KBM-7 (cell line): ENCODE data around the gene CFDP1.

ENCODE experiments used
- DNase-seq: peaks from one replicate; pipeline ENCODE4 v3.0.0-alpha.2; 2015
- in situ Hi-C: fragments of 300-500 bp; cut with MboI; formaldehyde crosslinking; loops from 2 replicates; pipeline ENCODE4 v1.14.3; 2020; ENCODE audit warnings: low sequenced_read_pairs, low pct_unique_long_range_greater_than_20kb, mixed read lengths

CFDP1 gene

DNA sequence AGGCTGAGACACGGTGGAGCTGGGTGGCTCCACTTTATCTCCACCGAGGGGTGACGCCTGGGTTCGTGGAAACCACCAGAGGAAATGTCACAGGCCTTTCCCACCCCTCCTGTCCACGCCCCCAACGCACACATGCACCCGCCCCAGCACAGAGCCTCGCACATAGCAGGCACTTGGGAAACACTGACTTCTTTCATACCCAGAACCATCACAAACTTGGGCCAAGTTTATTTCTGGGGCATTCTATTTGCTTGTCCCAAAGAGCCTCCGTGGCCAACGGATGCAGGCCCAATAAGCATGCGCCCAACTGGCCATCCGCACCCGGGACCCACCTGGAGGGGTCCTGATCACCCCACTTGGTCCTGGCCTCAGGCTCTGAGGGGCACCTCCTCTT lies 185.2 kb downstream of the CFDP1 start:
- in situ Hi-C loops, result no loop called here
- no peak for DNase-seq

DNA sequence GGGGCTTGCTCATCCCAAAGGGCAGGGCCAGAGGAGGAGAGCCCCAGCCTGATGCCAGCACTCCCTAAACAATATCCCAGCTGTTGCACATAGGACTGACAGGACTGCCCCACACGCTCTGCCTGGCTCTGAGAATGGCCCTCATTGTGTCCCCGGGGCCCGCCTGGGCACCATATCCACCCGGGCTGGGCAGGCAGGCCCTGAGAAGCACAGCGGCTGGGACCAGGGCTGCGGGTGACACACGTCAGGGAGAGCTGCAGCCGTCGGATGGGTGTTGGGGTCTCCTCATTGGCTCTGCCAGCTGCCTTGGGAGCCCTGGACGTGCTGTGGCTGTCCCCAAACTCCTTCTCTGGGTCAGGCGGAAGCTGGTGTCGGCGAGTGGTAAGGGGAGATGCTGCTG lies 186.1 kb downstream of the CFDP1 start:
- DNase-seq, result no peak
- in situ Hi-C loops, result no loop called here

DNA sequence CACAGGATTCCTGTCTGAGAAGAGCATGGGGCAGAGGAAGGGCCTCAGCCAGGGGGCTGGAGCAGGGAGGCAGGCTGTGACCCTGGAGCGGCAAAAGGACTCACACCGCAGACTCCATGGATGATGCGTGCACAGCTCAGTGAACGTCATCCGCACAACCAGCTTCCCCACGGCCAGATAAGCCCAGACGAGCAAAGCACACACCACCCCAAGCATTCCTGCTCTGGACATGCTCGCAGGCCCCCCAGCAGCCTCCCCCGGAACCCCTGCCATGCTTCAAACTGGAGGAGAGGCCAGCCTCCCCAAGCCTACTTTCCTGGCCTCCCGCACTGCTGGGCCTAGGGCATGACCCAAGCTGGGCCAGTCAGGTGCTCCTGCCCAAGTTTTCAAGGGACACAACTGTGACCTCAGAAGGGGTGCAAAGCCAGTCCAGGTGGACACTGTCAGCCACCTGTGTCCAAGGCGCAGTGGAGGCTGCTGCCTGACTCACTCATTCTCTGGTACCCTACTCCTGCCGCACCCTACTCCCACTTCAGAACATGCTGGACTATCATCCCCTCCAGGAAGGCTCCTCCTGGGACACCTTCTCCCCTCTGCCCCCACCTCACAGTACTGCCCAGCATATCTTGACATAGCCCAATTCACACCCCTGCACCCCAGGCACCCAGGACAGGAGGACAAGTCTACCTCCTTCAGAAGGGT lies 186.6 kb downstream of the CFDP1 start:
- in situ Hi-C loops, result no loop called here
- DNase-seq, result no peak

DNA sequence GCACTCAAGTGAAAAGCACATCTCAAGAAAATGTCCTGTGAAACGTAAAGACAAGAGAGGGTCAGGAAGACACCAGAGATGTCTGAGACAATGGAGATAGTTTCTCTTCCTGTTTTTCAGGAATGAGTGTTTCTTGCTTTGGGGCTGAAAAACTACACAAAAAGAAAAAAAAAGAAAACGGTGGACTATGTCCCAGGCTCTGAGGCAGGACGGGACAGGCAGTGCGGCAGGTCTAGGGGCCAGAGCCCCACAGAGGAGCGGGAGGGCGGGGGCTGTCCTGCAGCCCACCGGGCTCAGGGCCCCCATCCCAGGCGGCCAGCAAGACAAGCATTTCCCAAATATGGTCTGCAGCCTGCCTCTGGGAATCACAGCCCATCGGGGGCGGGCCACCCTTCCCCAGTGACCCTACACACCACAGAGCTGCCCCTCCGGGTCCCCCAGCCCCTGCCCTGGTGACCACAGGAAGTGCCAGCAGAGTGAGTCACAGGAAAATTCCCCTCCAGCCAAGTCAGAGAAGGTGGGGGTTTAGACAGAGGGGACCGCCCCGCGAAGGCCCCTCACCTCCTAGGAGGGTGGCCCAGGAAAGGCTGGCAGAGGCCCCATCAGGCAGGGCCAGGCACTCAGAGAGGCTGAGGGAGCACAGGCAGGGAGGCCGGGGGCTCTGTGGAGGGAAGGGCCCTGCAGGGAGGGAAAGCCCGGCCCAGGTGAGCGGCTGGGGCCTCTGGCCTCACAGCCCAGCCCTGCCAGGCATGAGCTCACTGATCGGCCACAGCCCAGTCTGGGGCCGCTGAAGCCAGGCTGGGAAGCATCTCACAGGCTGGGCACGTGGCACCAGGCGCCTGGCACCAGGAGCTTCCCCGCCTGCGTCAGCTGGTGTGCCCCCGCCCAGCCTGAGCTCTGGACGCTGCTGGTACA lies 188.2 kb downstream of the CFDP1 start:
- DNase-seq, result no peak
- in situ Hi-C loops, result no loop called here

DNA sequence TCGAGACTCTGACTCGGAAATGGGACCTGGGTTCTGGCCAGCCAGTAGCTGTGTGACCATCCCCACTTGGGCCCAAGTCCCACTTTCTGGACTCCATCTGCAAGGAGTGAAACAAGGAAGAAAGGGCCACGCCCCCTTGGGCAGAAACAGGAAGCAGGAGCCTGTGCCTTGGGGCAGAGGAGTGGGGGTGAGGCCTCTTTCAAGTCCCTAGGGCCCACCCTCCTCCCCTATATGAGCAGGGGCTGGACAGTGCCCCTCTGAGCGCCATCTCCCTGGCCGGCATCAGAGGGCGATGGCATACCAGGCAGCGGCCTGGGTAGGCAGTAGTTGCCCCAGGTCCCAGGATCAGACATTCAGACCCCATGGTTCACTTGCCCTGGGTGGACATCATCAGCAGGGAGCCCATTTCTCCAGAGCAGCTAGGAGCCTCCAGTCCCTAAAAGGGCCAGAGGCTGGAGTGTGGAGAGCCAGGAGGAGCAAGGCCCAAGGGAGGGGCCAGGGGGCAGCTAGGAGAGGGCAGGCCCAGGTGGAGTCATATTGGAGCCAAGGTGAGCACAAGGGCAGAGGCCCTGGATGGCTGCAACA lies 189.0 kb downstream of the CFDP1 start:
- in situ Hi-C loops, result no loop called here
- no peak for DNase-seq
